ENCODE measurements around the gene SH3PXD2B. TPM values are rescaled to one million over a fixed set of nuclear protein-coding genes. Genes with fewer than 3 reads are reported as not detected.
A peak's percentile ranks its signal among the peaks of the same experiment; 100 is the strongest.
"Not testable (repeated sequence)": the region's sequence is repeated elsewhere in the genome, so short reads cannot be mapped to it uniquely, and the experiment has no call there.

Gene SH3PXD2B
- total RNA-seq, 1 experiment from 2014 or later, result 12.9 TPM

DNA sequence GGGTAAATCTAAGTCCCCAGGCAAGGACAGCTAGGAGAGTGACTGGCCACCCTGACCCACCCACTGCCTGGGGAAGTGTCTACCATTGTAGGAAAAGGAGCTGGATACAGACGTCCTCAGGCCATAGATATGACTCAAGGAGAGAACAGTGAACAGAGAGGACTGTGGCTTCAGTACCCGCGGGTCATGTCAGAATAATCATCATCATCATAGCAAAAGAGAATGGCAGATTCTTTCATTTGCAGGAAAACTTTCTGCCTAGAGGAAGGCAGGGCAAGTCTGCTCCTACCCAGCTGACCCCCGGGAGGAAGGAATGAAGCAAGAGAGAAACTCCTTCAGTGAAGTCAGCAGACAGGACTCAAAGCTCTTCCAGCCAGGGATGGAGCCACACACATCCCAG lies 118.6 kb downstream of the SH3PXD2B start:
- Mint-ChIP-seq H3K27ac (ENCODE audit: unreplicated experiment) (no peak overlapping the region), H3K27me3 (ENCODE audit: insufficient read depth, unreplicated experiment) (no peaks in the 10 kb centered on the region), H3K9me3 (ENCODE audit: unreplicated experiment) (no peaks in the 10 kb centered on the region), H3K4me3 (ENCODE audit: unreplicated experiment) (no peak overlapping the region), H3K4me1 (ENCODE audit: low read depth, unreplicated experiment) (no peaks in the 10 kb centered on the region), H3K36me3 (ENCODE audit: insufficient read depth, unreplicated experiment) (no peaks in the 10 kb centered on the region)
- intact Hi-C loops (cut with micrococcal nuclease; ENCODE audit: unreplicated experiment), result no loop called here
- TF ChIP-seq, protein P1, sequence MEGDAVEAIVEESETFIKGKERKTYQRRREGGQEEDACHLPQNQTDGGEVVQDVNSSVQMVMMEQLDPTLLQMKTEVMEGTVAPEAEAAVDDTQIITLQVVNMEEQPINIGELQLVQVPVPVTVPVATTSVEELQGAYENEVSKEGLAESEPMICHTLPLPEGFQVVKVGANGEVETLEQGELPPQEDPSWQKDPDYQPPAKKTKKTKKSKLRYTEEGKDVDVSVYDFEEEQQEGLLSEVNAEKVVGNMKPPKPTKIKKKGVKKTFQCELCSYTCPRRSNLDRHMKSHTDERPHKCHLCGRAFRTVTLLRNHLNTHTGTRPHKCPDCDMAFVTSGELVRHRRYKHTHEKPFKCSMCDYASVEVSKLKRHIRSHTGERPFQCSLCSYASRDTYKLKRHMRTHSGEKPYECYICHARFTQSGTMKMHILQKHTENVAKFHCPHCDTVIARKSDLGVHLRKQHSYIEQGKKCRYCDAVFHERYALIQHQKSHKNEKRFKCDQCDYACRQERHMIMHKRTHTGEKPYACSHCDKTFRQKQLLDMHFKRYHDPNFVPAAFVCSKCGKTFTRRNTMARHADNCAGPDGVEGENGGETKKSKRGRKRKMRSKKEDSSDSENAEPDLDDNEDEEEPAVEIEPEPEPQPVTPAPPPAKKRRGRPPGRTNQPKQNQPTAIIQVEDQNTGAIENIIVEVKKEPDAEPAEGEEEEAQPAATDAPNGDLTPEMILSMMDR (IDR thresholded peaks at IDR 0.05; ENCODE audit: insufficient read depth in 1 of 2, low read depth in 1 of 2, low read length in 1 of 2, severe bottlenecking in 1 of 2, unreplicated experiment in 1 of 2), result no peak
- Histone ChIP-seq H3K27me3 (replicated peaks; ENCODE audit: control insufficient read depth, insufficient read depth, low read length) (no peaks in the 10 kb centered on the region), H3K4me3 (ENCODE audit: low read depth, low read length) (no peak overlapping the region), H3K4me1 (no peaks in the 10 kb centered on the region), H3K9me3 (no peaks in the 10 kb centered on the region), H3K36me3 (ENCODE audit: control insufficient read depth, insufficient read depth, low read length) (no peaks in the 10 kb centered on the region)
- CTCF ChIA-PET, result no interaction called here
- DNase-seq, result no peak
- BruUV-seq (replicated peaks), result no TSS peak
- POLR2A ChIA-PET, result no interaction called here

DNA sequence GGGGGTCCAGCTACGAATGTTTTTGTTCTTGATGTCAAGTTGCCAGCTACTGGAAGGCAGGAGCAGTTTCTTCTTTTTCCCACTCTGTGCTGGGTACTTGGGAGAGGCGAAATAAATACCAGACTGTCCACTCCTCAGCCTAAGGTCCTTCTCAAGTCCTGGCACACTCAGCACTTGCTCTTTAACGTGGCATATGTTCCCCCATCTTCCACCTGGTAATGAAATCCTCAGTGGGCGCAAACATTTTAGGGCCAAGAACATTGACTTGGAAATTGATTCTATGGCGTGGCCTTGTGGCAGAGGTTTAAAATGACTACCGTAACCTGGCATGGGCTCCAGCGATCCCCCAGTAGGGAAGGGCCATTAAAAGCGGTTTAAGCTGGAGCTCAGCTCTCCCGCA lies 119.7 kb downstream of the SH3PXD2B start:
- TF ChIP-seq, protein P1 (IDR thresholded peaks at IDR 0.05; ENCODE audit: insufficient read depth in 1 of 2, low read depth in 1 of 2, low read length in 1 of 2, severe bottlenecking in 1 of 2, unreplicated experiment in 1 of 2), result no peak
- ChIA-PET CTCF (interaction anchor here (1.5 kb wide), 1 partner anchor 116 kb away, joined by 4 read pairs; no protein-coding TSS in a partner anchor), POLR2A (no interaction called here)
- H3K27me3 ChIP-seq (replicated peaks; ENCODE audit: control insufficient read depth, insufficient read depth, low read length), result no peaks in the 10 kb centered on the region
- no peaks in the 10 kb centered on the region for H3K36me3 Mint-ChIP-seq (ENCODE audit: insufficient read depth, unreplicated experiment)
- DNase-seq, result no peak
- no peak overlapping the region for H3K4me3 ChIP-seq (ENCODE audit: low read depth, low read length)
- H3K4me1 Mint-ChIP-seq (ENCODE audit: low read depth, unreplicated experiment), result no peaks in the 10 kb centered on the region
- no peaks in the 10 kb centered on the region for H3K9me3 Mint-ChIP-seq (ENCODE audit: unreplicated experiment)
- BruUV-seq (replicated peaks), result no TSS peak
- intact Hi-C loops (cut with micrococcal nuclease; ENCODE audit: unreplicated experiment), result no loop called here
- H3K27me3 Mint-ChIP-seq (ENCODE audit: insufficient read depth, unreplicated experiment), result no peaks in the 10 kb centered on the region
- no peaks in the 10 kb centered on the region for H3K9me3 ChIP-seq
- no peaks in the 10 kb centered on the region for H3K36me3 ChIP-seq (ENCODE audit: control insufficient read depth, insufficient read depth, low read length)
- no peak overlapping the region for H3K27ac Mint-ChIP-seq (ENCODE audit: unreplicated experiment)
- no peaks in the 10 kb centered on the region for H3K4me1 ChIP-seq
- no peak overlapping the region for H3K4me3 Mint-ChIP-seq (ENCODE audit: unreplicated experiment)

DNA sequence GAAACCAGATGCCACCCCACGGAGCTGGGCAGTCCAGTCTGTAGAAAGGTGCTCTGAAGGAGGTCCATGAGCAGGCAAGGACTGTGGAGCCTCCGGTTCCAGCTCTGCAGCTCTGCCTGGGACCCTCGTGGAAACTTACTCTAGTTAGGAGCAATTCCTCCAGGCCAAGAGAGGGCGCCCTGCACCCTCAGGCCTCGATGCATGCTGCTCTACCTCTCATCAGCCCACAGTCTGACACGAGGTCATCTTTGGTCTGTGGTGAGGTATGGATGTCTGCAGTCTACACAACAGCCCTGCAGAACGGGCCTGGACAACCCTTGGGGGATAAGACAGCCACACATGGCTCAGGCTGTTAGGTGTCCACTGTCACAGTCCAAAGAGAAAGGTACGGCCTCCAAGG lies 120.1 kb downstream of the SH3PXD2B start:
- no peaks in the 10 kb centered on the region for H3K4me1 Mint-ChIP-seq (ENCODE audit: low read depth, unreplicated experiment)
- Histone ChIP-seq H3K27me3 (replicated peaks; ENCODE audit: control insufficient read depth, insufficient read depth, low read length) (no peaks in the 10 kb centered on the region), H3K4me1 (no peaks in the 10 kb centered on the region), H3K4me3 (ENCODE audit: low read depth, low read length) (no peak overlapping the region), H3K36me3 (ENCODE audit: control insufficient read depth, insufficient read depth, low read length) (no peaks in the 10 kb centered on the region), H3K9me3 (no peaks in the 10 kb centered on the region)
- no peaks in the 10 kb centered on the region for H3K27me3 Mint-ChIP-seq (ENCODE audit: insufficient read depth, unreplicated experiment)
- no peak overlapping the region for H3K27ac Mint-ChIP-seq (ENCODE audit: unreplicated experiment)
- intact Hi-C loops (cut with micrococcal nuclease; ENCODE audit: unreplicated experiment), result no loop called here
- TF ChIP-seq, protein P1 (IDR thresholded peaks at IDR 0.05; ENCODE audit: insufficient read depth in 1 of 2, low read depth in 1 of 2, low read length in 1 of 2, severe bottlenecking in 1 of 2, unreplicated experiment in 1 of 2), result no peak
- no peak overlapping the region for H3K4me3 Mint-ChIP-seq (ENCODE audit: unreplicated experiment)
- H3K36me3 Mint-ChIP-seq (ENCODE audit: insufficient read depth, unreplicated experiment), result no peaks in the 10 kb centered on the region
- ChIA-PET POLR2A (no interaction called here), CTCF (interaction anchor here (0.7 to 1.5 kb wide), 3 partner anchors 15 to 117 kb away, joined by 4 to 5 read pairs (median 4); no protein-coding TSS in a partner anchor)
- peak in 1 of 2 experiments; percentile 38 for DNase-seq
- H3K9me3 Mint-ChIP-seq (ENCODE audit: unreplicated experiment), result no peaks in the 10 kb centered on the region
- no TSS peak for BruUV-seq (replicated peaks)

DNA sequence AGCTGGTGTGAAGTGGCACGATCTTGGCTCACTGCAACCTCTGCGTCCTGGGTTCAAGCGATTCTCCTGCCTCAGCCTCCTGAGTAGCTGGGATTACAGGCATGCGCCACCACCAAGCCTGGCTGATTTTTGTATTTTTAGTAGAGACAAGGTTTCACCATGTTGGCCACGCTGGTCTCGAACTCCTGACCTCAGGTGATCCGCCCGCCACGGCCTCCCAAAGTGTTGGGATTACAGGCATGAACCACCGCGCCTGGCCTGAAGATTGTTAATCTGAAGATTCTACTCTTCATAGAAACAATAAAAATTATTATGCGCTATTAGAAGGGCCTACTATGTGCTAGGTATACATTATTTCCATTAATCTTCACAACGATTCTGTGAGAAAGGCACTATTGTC lies 127.4 kb downstream of the SH3PXD2B start:
- DNase-seq, CTCF ChIA-PET, POLR2A ChIA-PET: not testable (repeated sequence)

More for the DNA sequence above, 127.4 kb downstream of the SH3PXD2B start:
- H3K36me3 Mint-ChIP-seq (ENCODE audit: insufficient read depth, unreplicated experiment); H3K4me1 ChIP-seq; H3K27me3 Mint-ChIP-seq (ENCODE audit: insufficient read depth, unreplicated experiment); H3K4me3 ChIP-seq (ENCODE audit: low read depth, low read length); intact Hi-C loops (cut with micrococcal nuclease; ENCODE audit: unreplicated experiment); H3K27me3 ChIP-seq (replicated peaks; ENCODE audit: control insufficient read depth, insufficient read depth, low read length); BruUV-seq (replicated peaks); H3K4me3 Mint-ChIP-seq (ENCODE audit: unreplicated experiment); H3K9me3 Mint-ChIP-seq (ENCODE audit: unreplicated experiment); H3K36me3 ChIP-seq (ENCODE audit: control insufficient read depth, insufficient read depth, low read length); H3K4me1 Mint-ChIP-seq (ENCODE audit: low read depth, unreplicated experiment); H3K27ac Mint-ChIP-seq (ENCODE audit: unreplicated experiment); H3K9me3 ChIP-seq: not testable (repeated sequence)
